ENCODE measurements around the gene HNRNPA0. TPM values are rescaled to one million over a fixed set of nuclear protein-coding genes. Genes with fewer than 3 reads are reported as not detected.

The HNRNPA0 gene
- total and polyA plus RNA-seq, 2 of the 8 experiments (the other 6 are each of a cell fraction or from before 2014, with no cell fraction given) = 22.0 to 71.3 TPM

- no peak for TF ChIP-seq ATF2 (IDR thresholded peaks at IDR 0.05; ENCODE audit: low read length)
- TF ChIP-seq SRF (IDR thresholded peaks at IDR 0.05; ENCODE audit: low read depth, low read length) = no peak
- no peak for TF ChIP-seq NRF1 (IDR thresholded peaks at IDR 0.05; ENCODE audit: low read depth, low read length)
- no peak for TF ChIP-seq TAF1 (IDR thresholded peaks at IDR 0.05; ENCODE audit: low read depth, low read length)
- no peak for TF ChIP-seq SUZ12 (IDR thresholded peaks at IDR 0.05; ENCODE audit: low read length)
- TF ChIP-seq CTBP2 (IDR thresholded peaks at IDR 0.05; ENCODE audit: borderline replicate concordance, insufficient read depth, insufficient read length, low read length) = no peak
Observed at GRCh38 chr5:137782984-137783536, 28.9 kb upstream of the HNRNPA0 start (continued).

Data from H1 (cell line).